ENCODE results near the gene FBLN2.

Gene FBLN2

GRCh38 chr3:13584427-13584891, 35.5 kb downstream of the FBLN2 start:
- no peak for DNase-seq

- DNase-seq, result no peak
Observed at GRCh38 chr3:13584901-13585300, 36.0 kb downstream of the FBLN2 start.

- no peak for DNase-seq
Observed at GRCh38 chr3:13587442-13587841, 38.5 kb downstream of the FBLN2 start.

GRCh38 chr3:13588221-13588701, 39.3 kb downstream of the FBLN2 start:
- DNase-seq, result no peak

- DNase-seq, result no peak
Observed at GRCh38 chr3:13588993-13589392, 40.1 kb downstream of the FBLN2 start.

- DNase-seq, result no peak
Observed at GRCh38 chr3:13590841-13591520, 42.1 kb downstream of the FBLN2 start.

GRCh38 chr3:13593615-13594014, 44.7 kb downstream of the FBLN2 start:
- no peak for DNase-seq

GRCh38 chr3:13594146-13594545, 45.2 kb downstream of the FBLN2 start:
- no peak for DNase-seq

- DNase-seq, result no peak
Observed at GRCh38 chr3:13594991-13595421, 46.1 kb downstream of the FBLN2 start.

- no peak for DNase-seq
Observed at GRCh38 chr3:13595485-13595884, 46.6 kb downstream of the FBLN2 start.

GRCh38 chr3:13596426-13597205, 47.7 kb downstream of the FBLN2 start:
- no peak for DNase-seq

- no peak for DNase-seq
Observed at GRCh38 chr3:13597661-13598060, 48.7 kb downstream of the FBLN2 start.

GRCh38 chr3:13598201-13598600, 49.3 kb downstream of the FBLN2 start:
- no peak for DNase-seq

- DNase-seq, result no peak
Observed at GRCh38 chr3:13598926-13599886, 50.3 kb downstream of the FBLN2 start.

GRCh38 chr3:13599887-13600450, 51.0 kb downstream of the FBLN2 start:
- no peak for DNase-seq

GRCh38 chr3:13600950-13601691, 52.2 kb downstream of the FBLN2 start:
- DNase-seq, result no peak

- no peak for DNase-seq
Observed at GRCh38 chr3:13601692-13602080, 52.8 kb downstream of the FBLN2 start.

GRCh38 chr3:13605555-13605954, 56.6 kb downstream of the FBLN2 start:
- no peak for DNase-seq

- no peak for DNase-seq
Observed at GRCh38 chr3:13607821-13608597, 59.1 kb downstream of the FBLN2 start.

- no peak for DNase-seq
Observed at GRCh38 chr3:13608969-13609725, 60.2 kb downstream of the FBLN2 start.

Measured in GF-D8 (cell line).